Endothelial cell of umbilical vein (primary cell): ENCODE data around the gene TAF8. TPM values are rescaled to one million over a fixed set of nuclear protein-coding genes. Genes with fewer than 3 reads are reported as not detected.

Experiments
- BruUV-seq: library from RNA; stranded (reverse); fragments of 400-500 nt; replicated peaks from 2 replicates; lab custom pipeline; 2021; lab: Mats Ljungman, UMichigan
- CTCF ChIA-PET: fragments of 300-600, 350-600 bp; sonication (Branson Sonifier 250); formaldehyde crosslinking; loops from one replicate; lab custom pipeline; 2021; ENCODE audit warnings: antibody characterized with exemption, inconsistent platforms; lab: Charles Lee
- POLR2A ChIA-PET: fragments of 300-600, 350-600 bp; sonication (Branson Sonifier 250); formaldehyde crosslinking; loops from one replicate; lab custom pipeline; 2021; ENCODE audit warnings: antibody characterized with exemption, inconsistent platforms; lab: Charles Lee
- DNase-seq: peaks from one replicate; pipeline ENCODE4 v3.0.0-alpha.2; 2011; ENCODE audit warnings: low read depth, low spot score
- FAIRE-seq: peaks from 2 replicates; lab custom pipeline; 2011; peaks lifted over from hg19 to GRCh38; lab: Jason Lieb, UNC
- H2AFZ ChIP-seq: 2 replicates; pipeline ENCODE4 v1.6.0; 2012; ENCODE audit warnings: low read depth, low read length, control low read depth, inconsistent platforms
- H3K27ac ChIP-seq: 2 replicates; pipeline ENCODE4 v1.5.1; 2011; ENCODE audit warnings: low read depth, mild to moderate bottlenecking, control low read depth, low read length, moderate library complexity; ENCODE audit not compliant: insufficient read depth
- H3K27me3 ChIP-seq, 2 experiments: 2 replicates each; pipeline versions ENCODE4 v1.6.0 to v1.6.1; 2011; ENCODE audit warnings: low read length in 2 of 2, mixed read lengths in 1 of 2; ENCODE audit not compliant: control insufficient read depth in 2 of 2, insufficient read depth in 2 of 2
- H3K36me3 ChIP-seq, 2 experiments: 2 replicates in 1 of 2; 3 replicates in 1 of 2; pipeline ENCODE4 v1.5.1; 2011; ENCODE audit warnings: low read length in 2 of 2, mild to moderate bottlenecking in 1 of 2, moderate library complexity in 1 of 2; ENCODE audit not compliant: control insufficient read depth in 2 of 2, insufficient read depth in 2 of 2; ENCODE audit errors: extremely low read depth in 1 of 2
- H3K4me1 ChIP-seq: 3 replicates; pipeline ENCODE4 v1.5.1; 2011; ENCODE audit warnings: mild to moderate bottlenecking, low read length; ENCODE audit not compliant: control insufficient read depth, insufficient read depth; ENCODE audit errors: extremely low read depth
- H3K4me2 ChIP-seq: 2 replicates; pipeline ENCODE4 v1.6.1; 2011; ENCODE audit warnings: low read length, control low read depth, mixed read lengths; ENCODE audit not compliant: insufficient read depth
- H3K4me3 ChIP-seq, 3 experiments: fragments of 200-600 bp in 1 of 3; sonication (generic), shearing (Covaris generic) in 1 of 3; replicated peaks in 1 of 3; 2 replicates each; pipeline ENCODE4 v1.5.1; 2011 to 2016; ENCODE audit warnings: control low read depth in 3 of 3, low read length in 3 of 3, mild to moderate bottlenecking in 2 of 3, inconsistent platforms in 1 of 3, low read depth in 1 of 3, moderate library complexity in 1 of 3; ENCODE audit not compliant: insufficient read depth in 1 of 3
- H3K79me2 ChIP-seq: 2 replicates; pipeline ENCODE4 v1.6.0; 2012; ENCODE audit warnings: low read length, inconsistent platforms; ENCODE audit not compliant: control insufficient read depth, insufficient read depth
- H3K9ac ChIP-seq: replicated peaks from 2 replicates; pipeline ENCODE3; 2011; ENCODE audit warnings: low read length, control low read depth; ENCODE audit not compliant: insufficient read depth; ENCODE audit errors: extremely low read depth
- H3K9me1 ChIP-seq: replicated peaks from 3 replicates; pipeline ENCODE4 v1.6.0; 2011; ENCODE audit warnings: mild to moderate bottlenecking, low read length; ENCODE audit not compliant: control insufficient read depth, insufficient read depth; ENCODE audit errors: extremely low read depth
- H3K9me3 ChIP-seq: replicated peaks from 2 replicates; pipeline ENCODE4 v1.5.1; 2012; ENCODE audit warnings: low read length, inconsistent platforms; ENCODE audit not compliant: control insufficient read depth, insufficient read depth
- H4K20me1 ChIP-seq: replicated peaks from 2 replicates; pipeline ENCODE3; 2011; ENCODE audit warnings: mild to moderate bottlenecking, low read length; ENCODE audit not compliant: control insufficient read depth, insufficient read depth; ENCODE audit errors: extremely low read depth
- EZH2 ChIP-seq: IDR thresholded peaks from 2 replicates; pipeline ENCODE4 v1.6.1; 2012; ENCODE audit warnings: borderline replicate concordance, low read depth, mild to moderate bottlenecking, moderate library complexity, low read length, inconsistent platforms; ENCODE audit not compliant: severe bottlenecking
- FOS ChIP-seq: IDR thresholded peaks from 2 replicates; pipeline ENCODE4 v1.6.1; 2011; ENCODE audit warnings: mild to moderate bottlenecking, low read length, moderate library complexity, borderline replicate concordance; ENCODE audit not compliant: insufficient read depth
- GATA2 ChIP-seq: IDR thresholded peaks from 2 replicates; pipeline ENCODE4 v1.7.0; 2011; ENCODE audit warnings: low read depth, mild to moderate bottlenecking, moderate library complexity, mixed read lengths, low read length; ENCODE audit not compliant: insufficient read length, insufficient read depth
- MAX ChIP-seq: IDR thresholded peaks from 2 replicates; pipeline ENCODE4 v1.6.1; 2011; ENCODE audit not compliant: insufficient read depth, insufficient read length
- MYC ChIP-seq: IDR thresholded peaks from one replicate; pipeline ENCODE4 v1.6.1; 2011; ENCODE audit warnings: mild to moderate bottlenecking, low read depth, low read length
- POLR2A ChIP-seq: IDR thresholded peaks from 2 replicates; pipeline ENCODE4 v1.6.1; 2012; ENCODE audit warnings: low read depth, mild to moderate bottlenecking, control low read depth, low read length
- POLR2AphosphoS5 ChIP-seq: IDR thresholded peaks from 2 replicates; pipeline ENCODE4 v1.6.1; 2012; ENCODE audit warnings: low read depth, mild to moderate bottlenecking, control low read depth, low read length, moderate library complexity; ENCODE audit not compliant: insufficient read depth
- dilution Hi-C: fragments of 300-500 bp; cut with MboI; formaldehyde crosslinking; loops from one replicate; pipeline ENCODE4 v1.15.0; 2019; ENCODE audit warnings: low sequenced_read_pairs; ENCODE audit not compliant: extremely low pct_ligation_motif_present
- intact Hi-C: fragments of 100-400 bp; cut with micrococcal nuclease; formaldehyde crosslinking; loops from one replicate; pipeline ENCODE4 v1.10.0; 2022
- polyA plus RNA-seq, 4 experiments: library from polyadenylated mRNA; depleted of rRNA in 3 of 4; stranded (reverse) in 3 of 4; unstranded in 1 of 4; fragments of >200 nt; gene quantifications; 2 replicates each; pipeline versions ENCODE4 v1.2.1 to v1.2.3, GENCODE V29; 2011 to 2012; ENCODE audit warnings: missing spikeins in 1 of 4
- total RNA-seq: library from RNA; stranded (reverse); gene quantifications from 2 replicates; pipeline ENCODE4 v1.2.3, GENCODE V29; 2021
- TF ChIP-seq, protein P1 (sequence below), 2 donors: IDR thresholded peaks; 1 replicate in 1 of 2; 2 replicates in 1 of 2; pipeline ENCODE4 v1.5.1; 2011; ENCODE audit warnings: low read length in 2 of 2, mild to moderate bottlenecking in 2 of 2, moderate library complexity in 2 of 2, control low read depth in 1 of 2, inconsistent platforms in 1 of 2, low read depth in 1 of 2; ENCODE audit not compliant: insufficient read depth in 1 of 2; ENCODE audit errors: extremely low read depth in 1 of 2

Gene TAF8
- total and polyA plus RNA-seq, 2 donors (not counting 3 experiments of a cell fraction or from before 2014, with no cell fraction given): 32.9 to 45.4 TPM

DNA sequence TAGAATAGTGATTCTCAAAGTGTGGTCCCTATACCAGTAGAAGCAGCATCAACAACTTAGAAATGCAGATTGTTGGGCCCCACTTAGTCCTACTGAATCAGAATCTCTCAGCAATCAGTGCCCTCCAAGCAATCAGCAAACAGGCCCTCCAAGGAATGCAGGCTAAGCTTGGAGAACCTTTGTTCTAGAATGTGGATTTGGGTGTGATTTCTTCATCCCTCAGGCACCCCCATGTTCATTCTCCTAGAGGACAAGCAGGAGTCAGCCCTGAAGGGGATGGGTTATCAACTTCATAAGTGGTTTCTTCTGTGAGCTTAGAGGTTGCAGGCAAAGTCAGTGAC is 40.5 kb upstream of the TAF8 start:
- Histone ChIP-seq H3K9ac (no peak overlapping the region), H3K27me3 (no peaks in the 10 kb centered on the region), H3K9me1 (no peaks in the 10 kb centered on the region), H3K4me3 (no peak overlapping the region), H3K4me2 (no peak overlapping the region), H3K79me2 (no peaks in the 10 kb centered on the region), H2AFZ (no peak overlapping the region), H3K27ac (no peak overlapping the region), H3K36me3 (no peaks in the 10 kb centered on the region), H3K4me1 (peaks cover 5% of the 10 kb centered on the region), H3K9me3 (no peaks in the 10 kb centered on the region), H4K20me1 (no peaks in the 10 kb centered on the region)
- DNase-seq: no peak
- ChIA-PET CTCF (no interaction called here), POLR2A (no interaction called here)
- no TSS peak for BruUV-seq
- FAIRE-seq: no peak
- dilution Hi-C loops: no loop called here
- intact Hi-C loops: loop anchor here (5.0 kb wide), 1 partner anchor 1082 kb away; no protein-coding TSS in a partner anchor
- TF ChIP-seq MAX (no peak), POLR2A (no peak), EZH2 (no peak), POLR2AphosphoS5 (no peak), MYC (no peak)

DNA sequence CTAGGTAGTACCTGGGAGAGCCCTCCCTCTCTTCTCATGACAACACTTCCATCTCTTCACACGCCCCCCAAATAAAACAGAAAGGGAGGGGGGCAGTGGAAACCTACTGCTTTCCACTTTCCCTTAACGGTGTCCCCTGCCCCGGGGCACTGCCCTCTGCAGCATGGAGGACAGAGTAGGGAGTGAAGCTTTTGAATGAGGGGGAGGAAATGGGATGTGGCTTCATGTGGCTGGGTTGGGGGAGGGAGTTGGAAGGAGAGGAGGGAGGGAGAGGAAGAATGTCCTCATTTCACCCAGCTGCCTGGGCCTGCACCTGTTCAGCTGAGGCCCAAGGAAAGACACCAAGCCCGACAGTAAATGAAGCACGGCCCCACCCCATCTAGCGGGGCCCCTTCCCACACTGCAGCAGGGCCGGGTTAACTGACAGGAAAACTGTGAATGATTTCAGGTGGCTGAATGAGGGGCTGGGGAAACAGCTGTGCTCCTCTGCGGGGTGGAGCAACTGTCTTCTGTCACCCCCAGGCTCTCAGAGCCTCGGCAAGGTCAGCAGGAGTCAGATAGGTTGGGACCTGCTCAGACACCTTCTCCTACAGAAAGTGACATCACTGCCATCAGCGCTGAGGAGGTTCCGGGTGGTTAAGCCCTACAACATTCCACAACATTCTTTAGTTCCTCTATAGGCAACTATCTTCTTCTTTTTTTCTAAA is 40.0 kb upstream of the TAF8 start:
- H3K27me3 ChIP-seq: no peaks in the 10 kb centered on the region
- H3K9me3 ChIP-seq: no peaks in the 10 kb centered on the region
- peaks cover 5% of the 10 kb centered on the region for H3K4me1 ChIP-seq
- no peaks in the 10 kb centered on the region for H4K20me1 ChIP-seq
- ChIA-PET POLR2A (no interaction called here), CTCF (no interaction called here)
- H3K36me3 ChIP-seq: no peaks in the 10 kb centered on the region
- DNase-seq (peak; percentile 6), FAIRE-seq (no peak)
- no peak overlapping the region for H2AFZ ChIP-seq
- no peak overlapping the region for H3K9ac ChIP-seq
- no peak overlapping the region for H3K4me3 ChIP-seq
- TF ChIP-seq GATA2 (no peak), FOS (no peak)
- TF ChIP-seq, protein P1, sequence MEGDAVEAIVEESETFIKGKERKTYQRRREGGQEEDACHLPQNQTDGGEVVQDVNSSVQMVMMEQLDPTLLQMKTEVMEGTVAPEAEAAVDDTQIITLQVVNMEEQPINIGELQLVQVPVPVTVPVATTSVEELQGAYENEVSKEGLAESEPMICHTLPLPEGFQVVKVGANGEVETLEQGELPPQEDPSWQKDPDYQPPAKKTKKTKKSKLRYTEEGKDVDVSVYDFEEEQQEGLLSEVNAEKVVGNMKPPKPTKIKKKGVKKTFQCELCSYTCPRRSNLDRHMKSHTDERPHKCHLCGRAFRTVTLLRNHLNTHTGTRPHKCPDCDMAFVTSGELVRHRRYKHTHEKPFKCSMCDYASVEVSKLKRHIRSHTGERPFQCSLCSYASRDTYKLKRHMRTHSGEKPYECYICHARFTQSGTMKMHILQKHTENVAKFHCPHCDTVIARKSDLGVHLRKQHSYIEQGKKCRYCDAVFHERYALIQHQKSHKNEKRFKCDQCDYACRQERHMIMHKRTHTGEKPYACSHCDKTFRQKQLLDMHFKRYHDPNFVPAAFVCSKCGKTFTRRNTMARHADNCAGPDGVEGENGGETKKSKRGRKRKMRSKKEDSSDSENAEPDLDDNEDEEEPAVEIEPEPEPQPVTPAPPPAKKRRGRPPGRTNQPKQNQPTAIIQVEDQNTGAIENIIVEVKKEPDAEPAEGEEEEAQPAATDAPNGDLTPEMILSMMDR (IDR thresholded peaks at IDR 0.05; ENCODE audit: extremely low read depth in 1 of 2, insufficient read depth in 1 of 2, low read depth in 1 of 2, low read length in 2 of 2): no peak
- H3K79me2 ChIP-seq: no peaks in the 10 kb centered on the region
- dilution Hi-C loops (no loop called here), intact Hi-C loops (no loop called here)
- no peak overlapping the region for H3K4me2 ChIP-seq
- H3K9me1 ChIP-seq: no peaks in the 10 kb centered on the region
- no peak overlapping the region for H3K27ac ChIP-seq
- no TSS peak for BruUV-seq
